H9 (cell line): ENCODE results near the gene RARB. TPM values are rescaled to one million over a fixed set of nuclear protein-coding genes. Genes with fewer than 3 reads are reported as not detected.

Experiments used
- DNase-seq: peaks from one replicate; pipeline ENCODE4 v3.0.0-alpha.2; 2017
- H2AFZ ChIP-seq: one replicate; pipeline ENCODE4 v1.6.1; 2013; ENCODE audit warnings: mild to moderate bottlenecking, low read length, control low read depth, moderate library complexity
- H2AK5ac ChIP-seq: 2 replicates; pipeline ENCODE4 v1.6.1; 2013; ENCODE audit warnings: low read length, control low read depth, mixed read lengths; ENCODE audit not compliant: insufficient read length
- H2BK120ac ChIP-seq: one replicate; pipeline ENCODE4 v1.6.1; 2013; ENCODE audit warnings: low read depth, mild to moderate bottlenecking, low read length, control low read depth, inconsistent platforms; ENCODE audit not compliant: poor library complexity, severe bottlenecking
- H2BK12ac ChIP-seq: 2 replicates; pipeline ENCODE4 v1.6.1; 2013; ENCODE audit warnings: low read length, control low read depth, mixed read lengths, low read depth; ENCODE audit not compliant: insufficient read length
- H2BK15ac ChIP-seq: 2 replicates; pipeline ENCODE4 v1.6.1; 2013; ENCODE audit warnings: low read depth, low read length, control low read depth
- H2BK20ac ChIP-seq: one replicate; pipeline ENCODE4 v1.6.1; 2013; ENCODE audit warnings: low read depth, mild to moderate bottlenecking, low read length, control low read depth, inconsistent platforms; ENCODE audit not compliant: poor library complexity, severe bottlenecking
- H2BK5ac ChIP-seq: 2 replicates; pipeline ENCODE4 v1.6.1; 2013; ENCODE audit warnings: low read length, control low read depth, mixed read lengths; ENCODE audit not compliant: insufficient read length
- H3K14ac ChIP-seq: 2 replicates; pipeline ENCODE4 v1.6.1; 2013; ENCODE audit warnings: low read length, control low read depth; ENCODE audit not compliant: insufficient read depth
- H3K18ac ChIP-seq: 2 replicates; pipeline ENCODE4 v1.6.1; 2013; ENCODE audit warnings: low read depth, mild to moderate bottlenecking, mixed read lengths, low read length, control low read depth; ENCODE audit not compliant: insufficient read length
- H3K23ac ChIP-seq: 2 replicates; pipeline ENCODE4 v1.6.1; 2013; ENCODE audit warnings: low read length, control low read depth, mixed read lengths, low read depth; ENCODE audit not compliant: insufficient read length
- H3K23me2 ChIP-seq: 2 replicates; pipeline ENCODE4 v1.6.1; 2013; ENCODE audit warnings: low read depth, mild to moderate bottlenecking, mixed read lengths, low read length, control low read depth; ENCODE audit not compliant: insufficient read length, poor library complexity, severe bottlenecking
- H3K27ac ChIP-seq: 2 replicates; pipeline ENCODE4 v1.5.1; 2013; ENCODE audit warnings: low read length, control low read depth, mixed read lengths, low read depth; ENCODE audit not compliant: insufficient read length
- H3K27me3 ChIP-seq: 2 replicates; pipeline ENCODE4 v1.6.1; 2013; ENCODE audit warnings: low read length, control low read depth, inconsistent platforms; ENCODE audit not compliant: insufficient read depth
- H3K4ac ChIP-seq: 2 replicates; pipeline ENCODE4 v1.6.1; 2013; ENCODE audit warnings: low read depth, mild to moderate bottlenecking, control low read depth, inconsistent platforms, low read length, moderate library complexity
- H3K4me1 ChIP-seq: 2 replicates; pipeline ENCODE4 v1.6.1; 2013; ENCODE audit warnings: low read length, control low read depth, inconsistent platforms; ENCODE audit not compliant: insufficient read depth
- H3K4me2 ChIP-seq: 2 replicates; pipeline ENCODE4 v1.6.1; 2013; ENCODE audit warnings: low read length, control low read depth, mixed read lengths; ENCODE audit not compliant: insufficient read length, insufficient read depth
- H3K56ac ChIP-seq: 2 replicates; pipeline ENCODE4 v1.6.1; 2013; ENCODE audit warnings: low read depth, mild to moderate bottlenecking, mixed read lengths, low read length, control low read depth; ENCODE audit not compliant: insufficient read length
- H3K79me1 ChIP-seq: 2 replicates; pipeline ENCODE4 v1.6.1; 2013; ENCODE audit warnings: low read depth, mild to moderate bottlenecking, moderate library complexity, low read length, control low read depth, inconsistent platforms; ENCODE audit not compliant: insufficient read depth, poor library complexity, severe bottlenecking
- H3K79me2 ChIP-seq: 2 replicates; pipeline ENCODE4 v1.6.1; 2013; ENCODE audit warnings: low read length, control low read depth, inconsistent platforms; ENCODE audit not compliant: insufficient read depth
- H3K9ac ChIP-seq: 2 replicates; pipeline ENCODE4 v1.6.1; 2013; ENCODE audit warnings: low read length, control low read depth, mixed read lengths; ENCODE audit not compliant: insufficient read length; ENCODE audit errors: extremely low read depth
- H3K9me3 ChIP-seq: one replicate; pipeline ENCODE4 v1.6.1; 2013; ENCODE audit warnings: low read depth, low read length, inconsistent platforms; ENCODE audit not compliant: control insufficient read depth
- H3T11ph ChIP-seq: one replicate; pipeline ENCODE4 v1.6.1; 2013; ENCODE audit warnings: mild to moderate bottlenecking, low read length, control low read depth, inconsistent platforms
- H4K20me1 ChIP-seq: one replicate; pipeline ENCODE4 v1.6.1; 2013; ENCODE audit not compliant: control insufficient read depth, insufficient read length, insufficient read depth
- H4K5ac ChIP-seq: 2 replicates; pipeline ENCODE4 v1.6.1; 2013; ENCODE audit warnings: low read depth, mild to moderate bottlenecking, mixed read lengths, low read length, control low read depth; ENCODE audit not compliant: insufficient read length
- H4K8ac ChIP-seq: replicated peaks from 2 replicates; pipeline ENCODE4 v1.6.1; 2013; ENCODE audit warnings: low read length, control low read depth, mixed read lengths, low read depth; ENCODE audit not compliant: insufficient read length
- H4K91ac ChIP-seq: 2 replicates; pipeline ENCODE4 v1.6.1; 2013; ENCODE audit warnings: low read depth, mild to moderate bottlenecking, moderate library complexity, mixed read lengths, low read length, control low read depth; ENCODE audit not compliant: insufficient read length
- H3K27ac Mint-ChIP-seq, 3 experiments: 2 replicates in 2 of 3; 3 replicates in 1 of 3; pipeline ENCODE4 v1.8.0; 2020 to 2021; ENCODE audit warnings: mixed read lengths in 3 of 3, mild to moderate bottlenecking in 1 of 3, moderate library complexity in 1 of 3
- H3K27me3 Mint-ChIP-seq: 2 replicates; pipeline ENCODE4 v1.8.0; 2021; ENCODE audit warnings: low read depth, mild to moderate bottlenecking, moderate library complexity, mixed read lengths
- H3K36me3 Mint-ChIP-seq, 3 experiments: 2 replicates in 2 of 3; 3 replicates in 1 of 3; pipeline ENCODE4 v1.8.0; 2020 to 2021; ENCODE audit warnings: low read depth in 3 of 3, mixed read lengths in 3 of 3; ENCODE audit not compliant: insufficient read depth in 1 of 3
- H3K4me1 Mint-ChIP-seq, 2 experiments: 2 replicates each; pipeline ENCODE4 v1.8.0; 2020; ENCODE audit warnings: mixed read lengths in 2 of 2
- H3K4me3 Mint-ChIP-seq, 2 experiments: 2 replicates in 1 of 2; 3 replicates in 1 of 2; pipeline ENCODE4 v1.8.0; 2020 to 2021; ENCODE audit warnings: mild to moderate bottlenecking in 2 of 2, mixed read lengths in 2 of 2, moderate library complexity in 1 of 2
- H3K9me3 Mint-ChIP-seq, 2 experiments: 2 replicates in 1 of 2; 3 replicates in 1 of 2; pipeline ENCODE4 v1.8.0; 2020; ENCODE audit warnings: mild to moderate bottlenecking in 2 of 2, mixed read lengths in 2 of 2, moderate library complexity in 1 of 2
- CTCF ChIP-seq: fragments of 200-600 bp; sonication (generic); conservative IDR thresholded peaks from 3 replicates; pipeline ENCODE4 v1.8.0; 2021; ENCODE audit warnings: antibody characterized with exemption, mild to moderate bottlenecking
- WGBS: extraction: QIAGEN DNeasy Blood & Tissue Kit; methylation state at CpG from one replicate; pipeline ENCODE4 v1.1.7; 2013; ENCODE audit warnings: missing lambda C conversion rate, low lambda C conversion rate, mixed read lengths; ENCODE audit not compliant: insufficient read length; ENCODE audit errors: extremely low coverage; 5-methylcytosine and 5-hydroxymethylcytosine counted together
- total RNA-seq: library from RNA; stranded (reverse); gene quantifications from 2 replicates; pipeline ENCODE4 v1.2.1, GENCODE V29; 2021

Gene RARB
- total RNA-seq, 1 experiment from 2014 or later = 0.22 TPM

- Histone ChIP-seq H3K4ac (no peak overlapping the region), H3K79me2 (no peaks in the 10 kb centered on the region), H3K79me1 (no peaks in the 10 kb centered on the region), H3K4me1 (no peaks in the 10 kb centered on the region), H3K14ac (no peak overlapping the region), H3K9ac (no peak overlapping the region), H2BK20ac (no peak overlapping the region), H3K18ac (no peak overlapping the region), H4K5ac (no peak overlapping the region), H2BK15ac (no peak overlapping the region), H3K4me2 (no peak overlapping the region), H3K23me2 (no peaks in the 10 kb centered on the region), H2AFZ (no peak overlapping the region), H4K8ac (no peak overlapping the region), H2BK12ac (no peak overlapping the region), H2BK120ac (no peak overlapping the region), H3K27me3 (no peaks in the 10 kb centered on the region; the same call in 1 of the 2 replicates), H3T11ph (no peak overlapping the region), H4K20me1 (no peaks in the 10 kb centered on the region), H3K56ac (no peak overlapping the region), H3K23ac (no peak overlapping the region), H4K91ac (no peak overlapping the region), H3K9me3 (no peaks in the 10 kb centered on the region), H2AK5ac (no peak overlapping the region), H3K27ac (no peak overlapping the region), H2BK5ac (no peak overlapping the region)
- Mint-ChIP-seq H3K4me1 (no peaks in the 10 kb centered on the region), H3K9me3 (peaks cover 0 to 2% of the 10 kb centered on the region in 2 experiments; a peak in 1 of 5 replicates), H3K36me3 (no peaks in the 10 kb centered on the region), H3K4me3 (no peak overlapping the region), H3K27ac (no peak overlapping the region), H3K27me3 (no peaks in the 10 kb centered on the region)
- no CpG with 5 or more reads among the region's 1 CpG for WGBS
- DNase-seq = no peak
- TF ChIP-seq CTCF = no peak
These were observed 119.0 kb downstream of the RARB start for GRCh38 chr3:25547103-25547502.
